Measurements from ENCODE around the gene MRGPRF.
"Not testable (repeated sequence)": the region's sequence is repeated elsewhere in the genome, so short reads cannot be mapped to it uniquely, and the experiment has no call there.

The MRGPRF gene

DNA sequence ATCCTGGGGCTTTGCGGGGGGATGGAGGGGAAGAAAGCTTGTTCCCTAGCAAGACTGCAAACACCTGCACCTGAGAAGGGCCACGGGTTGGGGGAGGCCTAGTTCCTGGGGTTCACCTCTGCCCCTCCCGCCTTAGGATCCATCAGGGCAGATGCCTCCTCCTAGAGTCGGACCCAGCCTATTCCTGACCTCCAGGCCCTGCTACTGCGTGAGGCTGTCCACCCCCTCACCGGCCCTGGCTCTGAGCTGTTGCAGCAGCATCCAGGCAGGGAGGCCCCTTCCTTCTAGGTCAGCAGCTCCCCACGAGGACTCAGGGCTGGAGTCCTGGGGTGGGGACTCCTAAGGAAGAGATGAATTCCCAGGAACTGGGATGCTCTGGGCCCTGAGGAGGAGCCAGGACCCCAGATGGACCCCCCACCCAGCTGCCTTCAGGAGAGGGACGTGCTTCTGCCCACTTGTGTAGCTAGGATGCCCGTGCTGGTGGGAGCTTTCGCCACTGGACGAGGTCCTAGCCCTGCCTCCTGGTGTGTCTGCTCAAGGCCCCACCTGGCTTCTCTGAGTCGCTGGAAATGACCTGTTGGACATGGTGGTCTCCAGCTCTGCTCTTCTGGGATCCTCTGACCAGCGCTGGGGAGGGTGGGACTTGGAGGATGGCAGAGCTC is 10.3 kb downstream of the MRGPRF start:
- no peak for DNase-seq (ENCODE audit: low read depth)

DNA sequence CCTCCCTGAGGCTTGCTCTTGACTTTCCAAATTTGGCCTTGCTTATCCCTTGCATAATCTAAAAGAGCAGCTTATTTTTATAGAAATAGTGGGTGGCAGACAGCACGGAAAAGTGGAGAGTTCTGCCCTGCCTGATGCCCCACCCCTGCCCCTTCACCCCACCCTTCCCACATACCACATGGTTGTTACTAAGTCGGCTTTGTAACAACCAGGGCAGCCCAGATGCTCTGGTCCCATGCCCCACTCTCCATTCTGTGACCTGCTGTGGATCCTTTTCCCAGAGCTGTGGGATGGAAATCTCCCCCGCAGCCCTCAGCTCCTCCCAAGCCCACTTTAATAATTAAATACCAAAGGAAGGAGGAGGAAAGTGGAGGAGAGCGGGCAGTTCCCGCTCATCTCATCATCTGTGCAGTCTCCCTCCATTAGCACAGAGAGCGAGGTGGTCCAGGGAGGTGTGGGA is 10.9 kb downstream of the MRGPRF start:
- DNase-seq (ENCODE audit: low read depth), result no peak

DNA sequence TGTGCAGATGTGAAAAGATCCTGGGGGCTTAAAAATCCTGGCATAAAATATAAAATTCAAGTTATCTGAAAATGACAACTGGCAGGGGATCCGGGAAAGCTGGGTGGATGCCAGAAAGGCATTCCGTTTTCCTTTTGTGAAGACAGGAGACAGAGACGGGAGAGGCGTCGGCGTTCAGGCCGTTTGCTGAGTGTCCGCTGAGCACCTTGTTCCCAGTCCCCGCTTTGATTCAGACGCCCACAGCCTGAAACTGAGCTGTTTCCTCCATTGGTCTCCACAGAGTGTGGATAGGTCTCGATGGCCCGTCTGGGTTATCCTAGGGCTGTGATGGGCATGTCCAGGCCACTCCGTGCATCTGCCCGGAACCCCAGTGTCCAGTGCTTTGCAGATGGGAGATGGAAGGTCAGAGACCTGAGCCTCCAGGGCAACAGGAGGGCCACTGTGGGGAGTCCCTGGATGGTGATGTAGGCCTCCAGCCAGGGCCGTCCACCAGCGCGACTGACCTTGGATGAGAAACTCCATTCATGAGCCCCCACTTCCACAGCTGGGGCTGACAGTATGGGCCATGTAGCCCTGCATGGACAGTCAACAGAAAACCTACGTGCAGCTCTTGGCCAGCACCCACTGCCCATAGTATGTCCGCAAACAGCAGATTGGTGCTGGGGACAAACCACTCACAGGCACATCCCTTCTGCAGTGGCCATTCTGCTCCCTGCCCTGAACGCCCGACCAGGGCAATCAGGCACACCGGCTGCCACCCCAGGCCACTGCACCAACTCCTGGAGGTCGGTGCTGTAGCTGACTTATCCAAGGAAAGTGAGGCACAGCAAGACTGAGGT is 11.6 kb downstream of the MRGPRF start:
- DNase-seq (ENCODE audit: low read depth), result no peak

DNA sequence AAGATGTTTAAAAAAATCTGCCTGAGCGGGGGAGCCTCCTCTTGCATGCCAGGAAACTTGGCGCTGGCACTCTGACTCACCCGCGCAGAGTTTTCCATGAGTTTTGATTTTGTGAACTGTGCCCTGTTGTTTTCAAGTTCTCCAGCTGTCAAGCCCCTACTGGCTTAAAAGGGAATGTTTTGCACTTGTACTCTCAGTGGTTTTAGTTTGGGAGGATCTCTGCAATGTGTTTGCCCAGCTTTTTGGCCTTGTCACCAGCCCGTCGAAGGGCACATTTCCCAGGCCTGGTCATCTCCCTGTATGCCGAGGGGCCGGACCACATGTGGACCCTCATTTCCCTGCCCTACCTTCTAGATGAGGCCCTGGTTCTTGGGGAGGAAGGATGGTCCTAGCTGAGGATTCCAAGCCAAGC is 12.2 kb downstream of the MRGPRF start:
- DNase-seq (ENCODE audit: low read depth), result no peak

DNA sequence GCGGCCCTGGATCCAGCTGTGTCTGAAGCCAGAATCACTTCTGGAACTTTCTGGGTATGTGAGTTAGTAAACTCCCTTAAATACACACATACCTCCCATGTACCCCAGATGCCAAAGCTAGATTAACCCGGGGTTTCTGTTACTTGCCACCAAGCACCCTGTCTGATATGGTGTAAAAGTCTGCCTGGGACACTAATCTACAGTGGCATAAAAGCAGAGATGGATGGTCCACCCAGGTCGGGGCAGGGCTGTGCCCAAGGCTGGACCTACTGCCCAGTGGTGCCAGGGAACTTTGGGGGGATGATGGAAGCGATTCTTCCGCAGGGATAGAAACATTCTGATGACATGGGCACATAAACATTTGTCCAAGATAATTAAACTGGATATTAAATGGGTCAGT is 12.7 kb downstream of the MRGPRF start:
- no peak for DNase-seq (ENCODE audit: low read depth)

DNA sequence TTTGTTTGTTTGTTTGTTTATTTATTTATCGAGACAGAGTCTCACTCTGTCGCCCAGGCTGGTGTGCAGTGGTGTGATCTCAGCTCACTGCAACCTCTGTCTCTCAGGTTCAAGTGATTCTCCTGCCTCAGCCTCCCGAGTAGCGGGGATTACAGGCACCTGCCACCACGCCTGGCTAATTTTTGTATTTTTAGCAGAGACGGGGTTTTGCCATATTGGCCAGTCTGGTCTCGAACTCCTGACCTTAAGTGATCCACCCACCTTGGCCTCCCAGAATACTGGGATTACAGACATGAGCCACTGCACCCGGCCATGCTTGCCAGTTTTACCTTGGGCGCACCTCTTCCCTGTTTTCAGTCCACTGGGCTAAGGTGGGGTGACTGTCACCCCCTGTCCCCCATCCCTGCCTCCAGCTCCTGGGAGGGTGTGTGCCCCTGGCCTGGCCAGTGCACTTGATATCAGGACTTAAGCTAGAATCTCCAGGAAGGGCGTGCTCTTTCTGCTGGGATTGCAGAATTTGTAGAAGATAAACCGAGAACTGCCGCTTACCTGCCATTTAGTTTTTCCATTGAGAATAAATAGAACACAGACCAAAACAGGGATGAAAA is 13.2 kb downstream of the MRGPRF start:
- not testable (repeated sequence) for DNase-seq (ENCODE audit: low read depth)

DNA sequence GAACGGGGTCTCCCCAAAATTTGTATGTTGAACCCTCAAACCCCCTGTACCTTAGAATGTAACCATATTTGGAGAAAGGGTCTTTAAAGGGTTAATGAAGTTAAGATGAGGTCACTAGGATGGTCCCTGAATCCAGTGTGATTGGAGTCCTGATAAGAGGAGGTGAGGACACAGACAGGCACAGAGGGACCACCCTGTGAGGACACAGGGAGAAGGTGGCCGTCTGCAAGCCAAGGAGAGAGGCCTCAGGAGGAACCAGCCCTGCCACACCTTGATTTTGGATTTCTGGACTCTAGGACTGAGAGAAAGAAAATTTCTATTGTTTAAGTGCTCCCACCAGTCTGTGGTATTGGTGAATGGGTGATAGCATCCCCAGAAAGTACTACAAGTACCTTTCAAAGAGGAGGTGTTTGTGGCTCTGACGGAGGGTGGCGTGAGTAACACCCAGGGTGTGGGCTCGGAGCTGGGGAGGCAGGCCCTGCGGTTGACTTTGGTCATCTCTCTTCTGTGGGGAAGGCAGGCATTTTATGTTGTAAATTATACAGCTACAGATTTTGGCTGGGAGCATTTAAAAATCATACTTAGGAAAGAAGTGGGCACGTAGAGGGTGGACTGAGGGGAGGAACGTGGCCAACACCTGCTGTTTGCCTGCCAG is 13.8 kb downstream of the MRGPRF start:
- DNase-seq (ENCODE audit: low read depth), result no peak

DNA sequence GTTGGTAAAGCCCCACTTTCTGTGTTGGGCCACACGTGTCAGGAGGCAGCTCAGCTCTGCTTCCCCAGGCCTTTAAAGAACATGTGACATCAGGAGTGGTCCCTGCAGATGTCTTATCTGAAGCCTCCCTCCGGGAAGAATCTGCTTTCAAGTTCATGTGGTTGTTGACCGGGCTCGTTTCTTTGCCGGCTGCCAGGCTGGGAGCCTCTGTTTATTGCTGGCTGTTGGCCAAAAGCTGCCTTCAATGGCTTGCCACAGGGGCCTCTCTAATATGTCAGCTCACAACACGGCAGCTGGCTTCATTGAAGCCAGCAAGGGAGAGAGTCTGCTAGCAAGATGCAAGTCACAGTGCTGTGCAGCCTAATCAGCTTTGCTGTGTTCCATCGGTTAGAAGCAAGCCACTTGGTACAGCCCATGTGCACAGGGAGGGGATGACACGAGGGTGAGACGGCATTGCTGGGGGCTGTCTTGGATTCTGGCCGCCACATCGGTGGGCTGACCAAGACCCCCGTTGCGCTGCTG is 14.6 kb downstream of the MRGPRF start:
- DNase-seq (ENCODE audit: low read depth), result no peak

DNA sequence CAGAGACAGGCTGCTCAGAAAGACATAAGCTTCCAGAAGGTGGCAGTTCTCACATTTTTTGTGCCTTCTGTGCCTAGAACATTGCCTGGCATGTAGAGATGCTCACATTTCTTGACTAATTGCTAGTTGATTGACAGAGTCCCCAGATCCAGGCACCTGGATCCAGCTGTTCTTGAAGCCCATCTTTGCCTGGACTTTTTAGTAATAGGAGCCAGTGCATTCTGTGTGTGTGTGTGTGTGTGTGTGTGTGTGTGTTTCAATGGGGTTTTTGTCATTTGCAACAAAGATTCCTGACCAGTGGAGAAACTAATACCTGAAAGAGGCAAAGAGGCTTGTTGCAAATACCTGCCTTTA is 15.1 kb downstream of the MRGPRF start:
- no peak for DNase-seq (ENCODE audit: low read depth)

DNA sequence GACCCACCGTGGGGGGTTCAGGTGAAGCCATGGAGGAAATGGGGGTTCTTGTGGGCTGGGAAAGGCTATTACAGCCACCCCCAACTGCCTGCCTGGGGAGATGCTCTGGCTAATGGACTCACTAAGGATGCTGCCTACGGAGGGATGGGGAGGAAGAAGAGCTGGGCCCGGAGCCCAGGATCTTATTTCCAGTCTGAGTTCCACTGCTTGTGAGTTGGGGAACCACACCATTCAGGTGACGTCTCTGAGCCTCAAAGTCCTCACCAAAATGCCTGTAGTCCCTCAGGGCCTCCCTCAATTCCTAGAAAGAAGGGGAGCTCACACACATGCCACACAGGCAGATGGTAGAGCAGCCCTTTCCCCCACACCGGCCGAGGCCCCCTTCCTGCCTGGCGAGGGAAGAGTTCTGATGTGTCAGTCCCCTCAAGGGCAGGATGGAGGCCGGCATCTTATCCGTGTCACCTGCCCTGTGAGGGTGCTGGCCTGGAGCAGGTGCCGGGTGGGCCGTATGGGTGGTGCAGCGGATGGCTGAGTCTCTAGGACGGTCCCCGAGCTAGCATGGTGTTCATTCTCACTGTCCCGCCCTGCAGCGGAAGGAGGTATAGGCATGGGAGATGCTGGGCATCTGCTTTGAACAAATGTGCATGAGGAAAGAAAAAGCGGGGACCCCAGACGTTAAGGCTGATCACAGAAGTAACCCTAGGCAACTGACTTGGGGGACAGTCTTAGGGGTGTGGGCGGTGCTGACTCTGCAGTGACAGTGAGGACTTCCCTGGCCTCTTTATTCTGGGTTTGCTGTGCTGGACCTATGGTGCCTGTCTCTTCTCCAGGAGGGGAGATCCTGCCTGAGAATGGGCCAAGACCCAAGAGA is 15.7 kb downstream of the MRGPRF start:
- DNase-seq (ENCODE audit: low read depth), result no peak

DNA sequence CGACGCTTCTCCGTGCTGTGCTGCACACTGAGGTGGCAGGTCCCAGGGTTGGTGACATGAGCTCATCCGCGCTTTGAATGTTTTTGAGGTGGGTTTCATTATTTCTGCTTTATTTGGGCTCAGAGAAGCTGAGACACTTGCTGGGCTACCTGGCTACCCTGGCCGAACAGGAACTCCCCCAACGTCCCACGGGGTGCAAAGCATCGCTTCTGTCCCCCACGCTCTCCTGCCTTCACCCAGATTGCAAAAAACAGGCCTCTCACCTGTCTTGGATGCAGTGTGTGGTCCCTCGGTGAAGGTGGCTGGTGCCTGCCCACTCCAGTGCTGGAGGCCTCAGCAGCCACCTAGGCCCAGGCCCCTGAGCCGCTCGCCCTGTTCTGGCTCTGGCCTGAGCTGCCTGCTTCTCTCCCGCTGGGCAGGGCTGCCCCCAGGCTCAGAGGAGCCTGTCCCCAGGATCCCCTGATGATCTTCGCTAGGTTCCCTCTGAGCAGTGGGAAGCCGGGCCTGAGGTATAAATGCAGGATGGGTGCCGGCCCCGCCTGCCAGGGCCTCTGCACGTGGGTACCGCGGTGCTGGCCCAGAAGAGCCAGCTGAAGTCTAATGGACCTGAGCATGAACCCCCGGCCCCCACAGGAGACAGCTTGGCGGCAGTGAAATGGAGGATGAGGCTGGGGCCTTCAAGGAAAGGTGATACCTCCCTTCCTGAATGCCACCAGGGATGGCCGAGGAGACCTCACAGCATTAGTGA is 16.5 kb downstream of the MRGPRF start:
- DNase-seq (ENCODE audit: low read depth), result no peak

DNA sequence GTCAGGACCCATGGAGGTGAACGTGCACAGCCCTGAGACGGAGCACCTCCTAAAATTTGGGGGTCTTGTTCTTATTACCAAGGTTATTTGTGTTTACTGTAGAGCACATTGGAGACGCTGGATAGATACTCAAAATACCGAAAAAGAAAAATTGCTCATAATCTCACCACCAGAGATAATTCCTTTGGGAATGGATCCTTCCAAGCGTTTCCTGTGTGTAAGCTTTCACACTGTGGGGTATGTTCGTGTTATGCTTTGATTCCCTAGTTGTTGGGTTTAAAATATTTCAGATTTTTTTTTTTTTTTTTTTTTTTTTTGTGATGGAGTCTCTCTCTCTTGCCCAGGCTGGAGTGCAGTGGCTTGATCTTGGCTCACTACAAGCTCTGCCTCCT is 18.2 kb downstream of the MRGPRF start:
- DNase-seq (ENCODE audit: low read depth), result no peak

DNA sequence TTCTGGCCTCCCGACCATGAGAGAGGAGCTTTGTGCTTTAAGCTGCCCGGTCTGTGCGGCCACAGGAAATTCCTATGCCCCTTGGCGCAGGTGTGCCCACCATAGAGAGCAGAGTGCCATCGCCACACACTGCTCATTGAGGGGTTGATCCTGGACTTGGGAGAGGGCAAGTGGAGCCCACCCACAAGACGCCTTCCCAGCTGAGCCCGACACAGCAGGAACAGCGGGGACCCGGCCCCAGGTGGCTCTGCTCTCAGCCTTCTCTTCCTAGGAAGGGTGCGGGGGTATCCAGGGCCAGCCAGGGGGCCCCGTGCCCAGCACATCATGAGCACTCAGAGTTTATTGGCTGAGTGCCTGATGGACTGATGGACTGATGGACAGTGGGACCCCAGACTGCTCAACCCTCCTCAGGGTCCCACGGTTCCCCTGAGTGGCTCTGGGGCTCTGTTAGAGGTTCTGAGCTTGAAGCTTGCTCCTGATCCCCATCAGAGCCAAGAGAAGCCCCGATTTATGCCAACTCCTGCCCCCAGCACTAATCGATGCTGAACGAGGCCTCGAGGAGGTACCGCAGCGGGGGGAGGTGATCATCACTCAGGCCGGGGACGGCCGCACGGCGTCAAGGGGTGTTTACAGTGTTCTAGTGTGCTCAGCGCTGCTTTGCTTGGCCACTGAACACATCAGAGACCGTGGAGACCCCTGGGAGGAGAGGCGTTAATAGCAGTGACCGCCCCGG is 18.7 kb downstream of the MRGPRF start:
- no peak for DNase-seq (ENCODE audit: low read depth)

DNA sequence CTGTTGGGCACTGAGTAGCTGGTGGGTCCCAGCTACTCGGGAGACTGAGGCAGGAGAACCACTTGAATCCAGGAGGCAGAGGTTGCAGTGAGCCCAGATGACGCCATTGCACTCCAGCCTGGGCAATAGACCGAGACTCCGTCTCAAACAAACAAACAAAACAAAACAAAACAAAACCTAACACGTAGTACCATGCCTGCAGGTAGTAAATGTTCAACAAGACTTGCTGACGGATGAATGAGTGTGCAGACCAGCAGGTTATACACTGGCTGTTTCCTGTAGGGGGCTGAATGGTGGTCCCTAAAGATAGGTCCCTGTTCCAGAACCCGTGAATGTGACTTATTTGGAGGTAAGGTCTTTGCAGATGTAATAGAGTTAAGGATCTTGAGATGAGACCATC is 19.5 kb downstream of the MRGPRF start:
- DNase-seq (ENCODE audit: low read depth), result no peak

DNA sequence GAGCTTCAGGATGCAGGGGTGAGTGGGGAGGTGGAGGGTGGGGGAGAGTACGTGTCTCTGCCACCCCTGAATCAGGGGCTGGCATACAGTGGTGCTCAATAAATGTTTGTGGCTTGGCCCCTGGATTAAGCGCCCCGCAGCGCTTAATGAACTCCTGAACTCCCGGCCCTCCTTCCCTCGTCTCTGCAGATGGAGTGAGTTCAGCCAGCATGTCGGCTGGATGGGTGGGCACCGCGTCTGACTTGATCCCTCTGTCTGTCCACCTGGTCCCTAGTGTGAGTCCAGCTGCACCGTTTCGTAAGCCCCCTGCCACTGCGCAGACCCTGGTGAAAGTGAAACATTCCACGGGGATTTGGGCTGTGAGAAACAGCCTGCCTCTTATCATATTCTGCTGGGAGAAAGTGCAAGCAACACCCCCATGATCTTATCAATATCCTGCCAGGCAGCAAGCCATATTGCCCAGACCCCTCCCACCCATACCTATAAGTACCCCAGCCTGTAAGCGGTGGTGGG is 20.2 kb downstream of the MRGPRF start:
- DNase-seq (ENCODE audit: low read depth), result no peak

DNA sequence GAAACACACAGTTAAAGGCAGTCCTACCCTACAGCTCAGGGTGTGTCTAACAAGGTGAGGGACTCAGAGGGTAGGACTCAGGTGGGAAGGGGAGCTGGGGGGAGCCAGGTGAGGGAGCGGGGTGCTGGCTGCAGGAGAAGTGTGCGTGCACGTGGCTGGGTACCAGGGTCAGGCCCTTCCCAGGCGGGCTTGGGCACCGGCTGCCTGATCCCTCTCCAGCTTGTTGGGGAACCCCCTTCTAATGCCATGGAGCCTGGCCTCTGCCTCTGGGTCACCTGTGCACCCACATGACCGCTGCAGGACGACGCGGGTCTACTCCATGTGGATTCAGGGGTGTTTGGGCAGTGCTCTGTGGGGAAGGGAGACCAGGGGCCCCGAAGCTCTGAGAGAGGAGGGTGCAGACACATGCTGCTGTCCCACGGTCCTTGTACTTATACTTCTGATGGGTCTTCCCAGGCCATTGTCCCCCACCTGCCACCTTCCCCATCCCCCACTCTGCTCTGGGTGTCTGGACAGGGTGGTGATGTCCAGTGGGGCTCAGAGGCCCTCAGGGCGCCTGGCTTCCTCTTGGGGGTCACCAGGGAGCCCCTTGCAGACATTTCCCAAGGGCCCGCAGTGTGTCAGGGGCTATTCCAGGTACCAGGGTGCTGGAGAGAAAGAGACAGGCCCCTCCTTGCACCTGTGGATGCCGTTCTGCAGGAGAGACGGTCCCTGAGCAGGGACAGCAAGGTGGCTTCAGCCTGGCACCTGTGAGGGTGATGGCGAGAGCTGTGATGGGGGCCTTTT is 21.9 kb downstream of the MRGPRF start:
- no peak for DNase-seq (ENCODE audit: low read depth)

DNA sequence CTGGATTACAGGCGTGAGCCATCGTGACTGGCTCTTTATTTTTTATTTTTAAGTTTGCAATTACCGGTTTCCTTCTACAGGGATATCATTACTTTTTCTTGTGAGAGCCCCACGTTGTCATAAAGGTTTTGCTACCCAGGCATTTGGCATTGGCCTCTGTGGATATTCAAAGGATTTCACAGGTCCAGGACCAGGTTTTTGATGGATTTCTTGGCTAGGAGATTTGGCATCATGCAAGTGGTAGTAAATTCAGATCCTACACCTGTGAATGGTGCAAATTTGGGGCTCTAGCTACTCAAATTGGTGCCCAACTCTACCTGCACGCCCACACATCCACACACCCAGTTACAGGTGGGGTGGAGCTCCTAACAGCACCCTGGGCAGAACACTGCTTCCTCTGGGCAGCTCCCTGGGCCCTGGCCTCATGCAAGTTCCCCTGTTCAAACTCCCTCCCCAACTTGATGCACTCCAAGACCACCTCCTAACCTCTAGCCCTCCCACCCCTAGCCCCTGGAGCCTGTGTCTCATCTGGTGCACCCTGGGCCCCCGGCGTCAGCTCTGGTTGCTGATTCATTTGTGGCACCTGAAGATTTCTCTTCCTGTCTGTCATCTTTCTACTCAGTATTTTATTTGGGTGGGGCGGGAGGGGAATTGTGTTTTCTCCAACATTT is 23.0 kb downstream of the MRGPRF start:
- no peak for DNase-seq (ENCODE audit: low read depth)

DNA sequence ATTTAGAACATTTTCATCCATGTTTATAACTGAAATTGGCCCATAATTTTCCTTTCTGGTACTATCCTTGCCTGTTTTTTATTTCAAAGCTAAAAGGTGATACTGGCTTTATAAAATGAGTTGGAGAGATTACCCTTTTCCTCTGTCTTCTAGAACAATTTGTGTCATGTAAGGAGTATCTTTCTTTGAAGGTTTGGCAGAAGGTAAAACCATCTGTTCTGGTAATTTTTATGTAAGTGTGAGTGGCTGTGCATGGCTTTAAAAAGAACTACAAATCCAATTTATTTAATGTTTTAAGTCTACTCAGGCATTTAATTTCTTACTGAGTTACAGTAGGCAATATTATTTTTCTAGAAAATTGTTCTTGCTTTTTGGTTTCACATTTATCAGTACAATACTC is 24.6 kb downstream of the MRGPRF start:
- no peak for DNase-seq (ENCODE audit: low read depth)
